K562 (cell line): ENCODE data around the gene ZC3H18. TPM values are rescaled to one million over a fixed set of nuclear protein-coding genes. Genes with fewer than 3 reads are reported as not detected.

Experiments
- ATAC-seq: fragments of 200-7000 bp; cut with Tn5 transposase; 3 replicates; pipeline ENCODE4 v1.9.1; 2020; ENCODE audit warnings: moderate library complexity
- BruUV-seq: library from RNA; stranded (reverse); fragments of 400-500 nt; replicated peaks from 2 replicates; lab custom pipeline; 2021; lab: Mats Ljungman, UMichigan
- CTCF ChIA-PET: fragments of 300-600 bp; formaldehyde crosslinking; extraction: SDS; loops from one replicate; lab custom pipeline; 2021; ENCODE audit warnings: low intra/inter-chr PET ratio; lab: Yijun Ruan, JAX
- POLR2A ChIA-PET: fragments of 300-600, 350-650 bp; sonication (Branson Sonifier 250); formaldehyde crosslinking; extraction: SDS; loops from one replicate; lab custom pipeline; 2021; ENCODE audit warnings: antibody characterized with exemption, inconsistent platforms; lab: Yijun Ruan, JAX
- DNase-seq, 4 experiments: peaks; one replicate each; pipeline versions ENCODE4 v3.0.0 to v3.0.0-alpha.2; 2011 to 2018; ENCODE audit warnings: low spot score in 3 of 4, mixed read lengths in 3 of 4; ENCODE audit errors: extremely low read depth in 1 of 4
- FAIRE-seq: peaks from 2 replicates; lab custom pipeline; 2011; peaks lifted over from hg19 to GRCh38; lab: Jason Lieb, UNC
- H2AFZ ChIP-seq: 2 replicates; pipeline ENCODE4 v1.6.0; 2011; ENCODE audit warnings: low read depth, low read length, control low read depth, inconsistent platforms
- H3K27ac ChIP-seq: fragments of 200-600 bp; 3 replicates; pipeline ENCODE4 v1.8.0; 2011; ENCODE audit warnings: low read depth, mild to moderate bottlenecking, control low read depth, inconsistent platforms, low read length, moderate library complexity, mixed read lengths; ENCODE audit errors: extremely low read depth
- H3K27me3 ChIP-seq, 2 experiments: fragments of 300-600 bp in 1 of 2; 2 replicates in 1 of 2; 3 replicates in 1 of 2; pipeline versions ENCODE4 v1.6.0 to v1.8.0; 2011; ENCODE audit warnings: inconsistent platforms in 2 of 2, low read length in 2 of 2, mild to moderate bottlenecking in 1 of 2, mixed read lengths in 1 of 2, moderate library complexity in 1 of 2; ENCODE audit not compliant: control insufficient read depth in 2 of 2, insufficient read depth in 2 of 2
- H3K36me3 ChIP-seq: fragments of 300-600 bp; 3 replicates; pipeline ENCODE4 v1.8.0; 2011; ENCODE audit warnings: mild to moderate bottlenecking, low read length, inconsistent platforms; ENCODE audit not compliant: control insufficient read depth, insufficient read depth
- H3K4me1 ChIP-seq, 2 experiments: fragments of 200-600 bp in 1 of 2; replicated peaks in 1 of 2; 2 replicates in 1 of 2; 3 replicates in 1 of 2; pipeline versions ENCODE4 v1.5.1 to v1.8.0; 2011; ENCODE audit warnings: inconsistent platforms in 2 of 2, low read length in 2 of 2, mild to moderate bottlenecking in 1 of 2, mixed read lengths in 1 of 2, moderate library complexity in 1 of 2; ENCODE audit not compliant: control insufficient read depth in 2 of 2, insufficient read depth in 2 of 2
- H3K4me2 ChIP-seq: 2 replicates; pipeline ENCODE4 v1.6.1; 2011; ENCODE audit warnings: low read length, control low read depth, inconsistent platforms, mixed read lengths; ENCODE audit not compliant: insufficient read depth
- H3K4me3 ChIP-seq: fragments of 200-600 bp; sonication (generic), shearing (Covaris generic); 2 replicates; pipeline ENCODE4 v1.5.1; 2016; ENCODE audit warnings: control low read depth, inconsistent platforms
- H3K79me2 ChIP-seq: fragments of 200-600 bp; 3 replicates; pipeline ENCODE4 v1.8.0; 2011; ENCODE audit warnings: low read length, inconsistent platforms; ENCODE audit not compliant: control insufficient read depth, insufficient read depth
- H3K9ac ChIP-seq, 2 experiments: 2 replicates each; pipeline versions ENCODE4 v1.6.0 to v1.6.1; 2011; ENCODE audit warnings: low read depth in 2 of 2, low read length in 2 of 2, control low read depth in 1 of 2, inconsistent platforms in 1 of 2, mild to moderate bottlenecking in 1 of 2, mixed read lengths in 1 of 2; ENCODE audit not compliant: insufficient read depth in 1 of 2
- H3K9me1 ChIP-seq: one replicate; pipeline ENCODE4 v1.6.0; 2011; ENCODE audit warnings: inconsistent platforms, mild to moderate bottlenecking, low read length, moderate library complexity; ENCODE audit not compliant: control insufficient read depth, insufficient read depth
- H3K9me3 ChIP-seq: replicated peaks from 2 replicates; pipeline ENCODE4 v1.5.1; 2011; ENCODE audit warnings: low read depth, low read length, inconsistent platforms; ENCODE audit not compliant: control insufficient read depth, insufficient read depth
- H4K20me1 ChIP-seq: replicated peaks from 2 replicates; pipeline ENCODE4 v1.6.1; 2011; ENCODE audit warnings: low read length, inconsistent platforms, mixed read lengths; ENCODE audit not compliant: control insufficient read depth, insufficient read depth
- HNRNPUL1 ChIP-seq: fragments of 200-400 bp; formaldehyde crosslinking; IDR thresholded peaks from 2 replicates; pipeline ENCODE4 v1.6.1; 2017; ENCODE audit warnings: low read length
- MTA3 ChIP-seq: fragments of 450-650 bp; formaldehyde crosslinking; IDR thresholded peaks from 2 replicates; pipeline ENCODE4 v1.6.1; 2017; ENCODE audit warnings: mild to moderate bottlenecking, borderline replicate concordance
- PHF21A ChIP-seq: fragments of 450-650 bp; IDR thresholded peaks from 2 replicates; pipeline ENCODE4 v1.6.1; 2017; ENCODE audit warnings: low read depth, borderline replicate concordance
- POLR2A ChIP-seq: fragments of 450-650 bp; conservative IDR thresholded peaks from 2 replicates; pipeline ENCODE4 v1.6.1; 2016
- RBM22 ChIP-seq: fragments of 200-400 bp; formaldehyde crosslinking; IDR thresholded peaks from 2 replicates; pipeline ENCODE4 v1.6.1; 2018; ENCODE audit warnings: low read length, low read depth; ENCODE audit not compliant: poor library complexity, severe bottlenecking
- SLC30A9 ChIP-seq: fragments of 250-450 bp; sonication (Bioruptor Pico); IDR thresholded peaks from 2 replicates; pipeline ENCODE4 v1.8.0; 2022; ENCODE audit warnings: mild to moderate bottlenecking, moderate library complexity
- YY1 ChIP-seq, 3 experiments: IDR thresholded peaks; 2 replicates each; pipeline ENCODE4 v1.6.1; 2011; ENCODE audit warnings: low read length in 2 of 3, mild to moderate bottlenecking in 2 of 3, moderate library complexity in 2 of 3, borderline replicate concordance in 1 of 3, control low read depth in 1 of 3, low read depth in 1 of 3; ENCODE audit not compliant: insufficient read depth in 3 of 3, insufficient replicate concordance in 2 of 3, control insufficient read depth in 1 of 3, insufficient read length in 1 of 3; ENCODE audit errors: extremely low read depth in 1 of 3
- ZFP1 ChIP-seq: fragments of 450-650 bp; formaldehyde crosslinking; IDR thresholded peaks from 2 replicates; pipeline ENCODE4 v1.4.0; 2020; ENCODE audit warnings: mild to moderate bottlenecking, mixed read lengths
- ZNF124 ChIP-seq: sonication (generic); formaldehyde crosslinking; IDR thresholded peaks from 2 replicates; pipeline ENCODE4 v1.8.1; 2022; ENCODE audit warnings: missing genetic modification reagents
- WGBS: fragments of 100-300 bp; shearing (Covaris generic); methylation state at CpG from one replicate; pipeline ENCODE4 v1.1.6; 2016; ENCODE audit warnings: low coverage, mixed read lengths; ENCODE audit not compliant: insufficient coverage; ENCODE audit errors: missing lambda C conversion rate; 5-methylcytosine and 5-hydroxymethylcytosine counted together
- in situ Hi-C: fragments of 300-500 bp; cut with MboI; formaldehyde crosslinking; loops from 4 replicates; pipeline ENCODE4 v1.15.0; 2018; ENCODE audit warnings: inconsistent platforms, mixed read lengths
- intact Hi-C: fragments of 100-400 bp; cut with micrococcal nuclease; formaldehyde crosslinking; loops from 2 replicates; pipeline ENCODE4 v1.14.2; 2022
- polyA plus RNA-seq, 8 experiments: library from polyadenylated mRNA; depleted of rRNA in 4 of 8; stranded (reverse) in 5 of 8; unstranded in 3 of 8; fragments of >200 nt; fragmentation: Nextera tagmentation in 2 of 8; fragmentation: Illumina TruSeq in 1 of 8; extraction: Ambion mirVana in 2 of 8; extraction: Trizol in 1 of 8; gene quantifications; 2 replicates each; pipeline versions ENCODE4 v1.2.1 to v1.2.3, GENCODE V29; 2011 to 2014; ENCODE audit warnings: inconsistent platforms in 1 of 8, missing spikeins in 1 of 8
- total RNA-seq, 7 experiments: library from RNA; depleted of rRNA in 6 of 7; stranded (reverse); fragments of >200 nt in 6 of 7; fragmentation: Illumina TruSeq in 2 of 7; extraction: Trizol in 2 of 7; gene quantifications; 2 replicates each; pipeline versions ENCODE4 v1.2.1 to v1.2.3, GENCODE V29; 2011 to 2021; ENCODE audit warnings: low replicate concordance in 1 of 7
- TF ChIP-seq, protein P1 (sequence below): fragments of 450-650 bp; IDR thresholded peaks from 2 replicates; pipeline ENCODE4 v1.6.1; 2018; ENCODE audit warnings: mild to moderate bottlenecking, low read depth; ENCODE audit not compliant: partially characterized antibody
- TF ChIP-seq, protein P2 (sequence below), 2 experiments: fragments of 450-650 bp in 1 of 2; sonication (generic) in 1 of 2; formaldehyde crosslinking in 1 of 2; IDR thresholded peaks; 2 replicates each; pipeline versions ENCODE4 v1.7.1 to v1.9.0; 2016 to 2022; ENCODE audit warnings: inconsistent platforms in 1 of 2, mild to moderate bottlenecking in 1 of 2, missing genetic modification reagents in 1 of 2

Gene ZC3H18
- total and polyA plus RNA-seq, 9 of the 15 experiments (the other 6 are each of a cell fraction or from before 2014, with no cell fraction given): 1.7 to 88.7 (median 26.9) TPM

DNA sequence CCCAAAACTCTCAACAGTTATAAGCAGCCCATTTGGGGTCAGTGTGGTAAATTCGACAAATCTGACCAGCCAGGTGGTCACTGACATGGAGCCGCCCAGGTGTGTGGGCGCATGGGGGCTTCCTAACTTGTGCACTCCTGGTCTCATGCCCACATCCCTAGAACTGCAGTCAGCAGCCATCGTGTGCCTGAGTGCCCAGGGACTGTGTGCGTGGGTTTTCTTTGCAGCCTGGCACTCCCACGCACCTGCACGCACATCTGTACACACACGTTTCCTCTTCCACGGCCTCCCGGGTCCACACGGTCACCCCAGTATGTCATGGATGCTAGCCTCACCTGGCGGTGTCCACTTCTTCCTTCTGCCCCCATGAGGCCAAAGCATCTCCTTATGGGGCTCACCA, 38.9 kb upstream of the ZC3H18 start:
- no peak for ATAC-seq
- peaks cover 2% of the 10 kb centered on the region; the same call in 1 of the 3 replicates for H3K79me2 ChIP-seq
- BruUV-seq: no TSS peak
- no peak overlapping the region for H3K4me2 ChIP-seq
- H3K4me1 ChIP-seq: peaks cover 21 to 81% of the 10 kb centered on the region in 2 experiments
- no peak for FAIRE-seq
- 72% methylated on average over 12 of the region's 12 CpGs for WGBS
- no peak for DNase-seq
- H3K27me3 ChIP-seq: no peaks in the 10 kb centered on the region
- H3K9me3 ChIP-seq: no peaks in the 10 kb centered on the region
- in situ Hi-C loops (no loop called here), intact Hi-C loops (no loop called here)
- H3K36me3 ChIP-seq: peaks cover 73% of the 10 kb centered on the region; the same call in 2 of the 3 replicates
- H3K4me3 ChIP-seq: no peak overlapping the region
- H3K9me1 ChIP-seq: no peaks in the 10 kb centered on the region
- no peak overlapping the region for H3K27ac ChIP-seq
- ChIA-PET POLR2A (interaction anchor here (0.7 kb wide), 1 partner anchor 90 kb away, joined by 3 read pairs; no protein-coding TSS in a partner anchor), CTCF (interaction anchor here (1.1 kb wide), 2 partner anchors 29 to 69 kb away, joined by 3 read pairs; no protein-coding TSS in a partner anchor)
- no peaks in the 10 kb centered on the region for H4K20me1 ChIP-seq
- peak overlapping the region in 1 of 2 experiments; percentile 66; a peak in 1 of 4 replicates for H3K9ac ChIP-seq
- no peak overlapping the region for H2AFZ ChIP-seq
- TF ChIP-seq SLC30A9 (CRISPR knock-in tag): no peak
- TF ChIP-seq ZNF124 (CRISPR knock-in tag): 0 out of 2 replicates have a peak, but pooled peaks have one; percentile 4
- TF ChIP-seq POLR2A: peak; percentile 51; the same call in 1 of the 2 replicates
- no peak for TF ChIP-seq ZFP1 (CRISPR knock-in tag)
- no peak for TF ChIP-seq MTA3
- TF ChIP-seq, protein P1, sequence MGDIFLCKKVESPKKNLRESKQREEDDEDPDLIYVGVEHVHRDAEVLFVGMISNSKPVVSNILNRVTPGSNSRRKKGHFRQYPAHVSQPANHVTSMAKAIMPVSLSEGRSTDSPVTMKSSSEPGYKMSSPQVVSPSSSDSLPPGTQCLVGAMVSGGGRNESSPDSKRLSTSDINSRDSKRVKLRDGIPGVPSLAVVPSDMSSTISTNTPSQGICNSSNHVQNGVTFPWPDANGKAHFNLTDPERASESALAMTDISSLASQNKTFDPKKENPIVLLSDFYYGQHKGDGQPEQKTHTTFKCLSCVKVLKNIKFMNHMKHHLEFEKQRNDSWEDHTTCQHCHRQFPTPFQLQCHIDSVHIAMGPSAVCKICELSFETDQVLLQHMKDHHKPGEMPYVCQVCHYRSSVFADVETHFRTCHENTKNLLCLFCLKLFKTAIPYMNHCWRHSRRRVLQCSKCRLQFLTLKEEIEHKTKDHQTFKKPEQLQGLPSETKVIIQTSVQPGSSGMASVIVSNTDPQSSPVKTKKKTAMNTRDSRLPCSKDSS: no peak
- TF ChIP-seq YY1 (IDR thresholded peaks at IDR 0.05; ENCODE audit: borderline replicate concordance in 1 of 3, control insufficient read depth in 1 of 3, extremely low read depth in 1 of 3, insufficient read depth in 3 of 3, insufficient read length in 1 of 3, insufficient replicate concordance in 2 of 3, low read depth in 1 of 3, low read length in 2 of 3): peak in 1 of 3 experiments; percentile 5
- peak; percentile 67 for TF ChIP-seq RBM22
- TF ChIP-seq PHF21A: no peak
- no peak for TF ChIP-seq HNRNPUL1
- TF ChIP-seq, protein P2, sequence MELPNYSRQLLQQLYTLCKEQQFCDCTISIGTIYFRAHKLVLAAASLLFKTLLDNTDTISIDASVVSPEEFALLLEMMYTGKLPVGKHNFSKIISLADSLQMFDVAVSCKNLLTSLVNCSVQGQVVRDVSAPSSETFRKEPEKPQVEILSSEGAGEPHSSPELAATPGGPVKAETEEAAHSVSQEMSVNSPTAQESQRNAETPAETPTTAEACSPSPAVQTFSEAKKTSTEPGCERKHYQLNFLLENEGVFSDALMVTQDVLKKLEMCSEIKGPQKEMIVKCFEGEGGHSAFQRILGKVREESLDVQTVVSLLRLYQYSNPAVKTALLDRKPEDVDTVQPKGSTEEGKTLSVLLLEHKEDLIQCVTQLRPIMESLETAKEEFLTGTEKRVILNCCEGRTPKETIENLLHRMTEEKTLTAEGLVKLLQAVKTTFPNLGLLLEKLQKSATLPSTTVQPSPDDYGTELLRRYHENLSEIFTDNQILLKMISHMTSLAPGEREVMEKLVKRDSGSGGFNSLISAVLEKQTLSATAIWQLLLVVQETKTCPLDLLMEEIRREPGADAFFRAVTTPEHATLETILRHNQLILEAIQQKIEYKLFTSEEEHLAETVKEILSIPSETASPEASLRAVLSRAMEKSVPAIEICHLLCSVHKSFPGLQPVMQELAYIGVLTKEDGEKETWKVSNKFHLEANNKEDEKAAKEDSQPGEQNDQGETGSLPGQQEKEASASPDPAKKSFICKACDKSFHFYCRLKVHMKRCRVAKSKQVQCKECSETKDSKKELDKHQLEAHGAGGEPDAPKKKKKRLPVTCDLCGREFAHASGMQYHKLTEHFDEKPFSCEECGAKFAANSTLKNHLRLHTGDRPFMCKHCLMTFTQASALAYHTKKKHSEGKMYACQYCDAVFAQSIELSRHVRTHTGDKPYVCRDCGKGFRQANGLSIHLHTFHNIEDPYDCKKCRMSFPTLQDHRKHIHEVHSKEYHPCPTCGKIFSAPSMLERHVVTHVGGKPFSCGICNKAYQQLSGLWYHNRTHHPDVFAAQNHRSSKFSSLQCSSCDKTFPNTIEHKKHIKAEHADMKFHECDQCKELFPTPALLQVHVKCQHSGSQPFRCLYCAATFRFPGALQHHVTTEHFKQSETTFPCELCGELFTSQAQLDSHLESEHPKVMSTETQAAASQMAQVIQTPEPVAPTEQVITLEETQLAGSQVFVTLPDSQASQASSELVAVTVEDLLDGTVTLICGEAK (IDR thresholded peaks at IDR 0.05): no peak
- TF ChIP-seq, protein P2 (CRISPR knock-in tag; IDR thresholded peaks at IDR 0.05): no peak
